CD1c-positive myeloid dendritic cell (primary cell): Measurements from ENCODE around the gene ZMAT5.

Experiments
- DNase-seq: peaks from one replicate; pipeline ENCODE4 v3.0.0-alpha.2; 2016; ENCODE audit errors: extremely low spot score

The ZMAT5 gene

GRCh38 chr22:29706486-29706885, 60.3 kb downstream of the ZMAT5 start:
- DNase-seq = no peak

- DNase-seq = no peak
These were observed 61.2 kb downstream of the ZMAT5 start for GRCh38 chr22:29705651-29706050.

GRCh38 chr22:29704528-29705285, 62.1 kb downstream of the ZMAT5 start:
- no peak for DNase-seq

- DNase-seq = no peak
These were observed 63.1 kb downstream of the ZMAT5 start for GRCh38 chr22:29703569-29704195.

GRCh38 chr22:29702931-29703501, 63.8 kb downstream of the ZMAT5 start:
- peak; percentile 2 for DNase-seq

- DNase-seq = no peak
These were observed 64.5 kb downstream of the ZMAT5 start for GRCh38 chr22:29702000-29702930.

- peak; percentile 18 for DNase-seq
These were observed 65.4 kb downstream of the ZMAT5 start for GRCh38 chr22:29701155-29701999.

- no peak for DNase-seq
These were observed 66.0 kb downstream of the ZMAT5 start for GRCh38 chr22:29700900-29701154.

- no peak for DNase-seq
These were observed 66.5 kb downstream of the ZMAT5 start for GRCh38 chr22:29700206-29700899.

- DNase-seq = no peak
These were observed 68.8 kb downstream of the ZMAT5 start for GRCh38 chr22:29697853-29698598.

- DNase-seq = no peak
These were observed 71.5 kb downstream of the ZMAT5 start for GRCh38 chr22:29695129-29695926.

GRCh38 chr22:29693671-29694070, 73.1 kb downstream of the ZMAT5 start:
- DNase-seq = no peak

GRCh38 chr22:29693161-29693560, 73.6 kb downstream of the ZMAT5 start:
- no peak for DNase-seq

GRCh38 chr22:29692327-29692640, 74.5 kb downstream of the ZMAT5 start:
- no peak for DNase-seq

- no peak for DNase-seq
These were observed 75.0 kb downstream of the ZMAT5 start for GRCh38 chr22:29691636-29692326.

- no peak for DNase-seq
These were observed 76.3 kb downstream of the ZMAT5 start for GRCh38 chr22:29690476-29690875.

- peak; percentile 43 for DNase-seq
These were observed 77.0 kb downstream of the ZMAT5 start for GRCh38 chr22:29689880-29690213.

- DNase-seq = no peak
These were observed 77.5 kb downstream of the ZMAT5 start for GRCh38 chr22:29689206-29689879.
